H9 (cell line): ENCODE measurements around the gene ZNF132. TPM values are rescaled to one million over a fixed set of nuclear protein-coding genes. Genes with fewer than 3 reads are reported as not detected.

Experiments
- DNase-seq: peaks from one replicate; pipeline ENCODE4 v3.0.0-alpha.2; 2017
- H2AFZ ChIP-seq: one replicate; pipeline ENCODE4 v1.6.1; 2013; ENCODE audit warnings: mild to moderate bottlenecking, low read length, control low read depth, moderate library complexity
- H2AK5ac ChIP-seq: 2 replicates; pipeline ENCODE4 v1.6.1; 2013; ENCODE audit warnings: low read length, control low read depth, mixed read lengths; ENCODE audit not compliant: insufficient read length
- H2BK120ac ChIP-seq: one replicate; pipeline ENCODE4 v1.6.1; 2013; ENCODE audit warnings: low read depth, mild to moderate bottlenecking, low read length, control low read depth, inconsistent platforms; ENCODE audit not compliant: poor library complexity, severe bottlenecking
- H2BK12ac ChIP-seq: 2 replicates; pipeline ENCODE4 v1.6.1; 2013; ENCODE audit warnings: low read length, control low read depth, mixed read lengths, low read depth; ENCODE audit not compliant: insufficient read length
- H2BK15ac ChIP-seq: 2 replicates; pipeline ENCODE4 v1.6.1; 2013; ENCODE audit warnings: low read depth, low read length, control low read depth
- H2BK20ac ChIP-seq: one replicate; pipeline ENCODE4 v1.6.1; 2013; ENCODE audit warnings: low read depth, mild to moderate bottlenecking, low read length, control low read depth, inconsistent platforms; ENCODE audit not compliant: poor library complexity, severe bottlenecking
- H2BK5ac ChIP-seq: 2 replicates; pipeline ENCODE4 v1.6.1; 2013; ENCODE audit warnings: low read length, control low read depth, mixed read lengths; ENCODE audit not compliant: insufficient read length
- H3K14ac ChIP-seq: 2 replicates; pipeline ENCODE4 v1.6.1; 2013; ENCODE audit warnings: low read length, control low read depth; ENCODE audit not compliant: insufficient read depth
- H3K18ac ChIP-seq: 2 replicates; pipeline ENCODE4 v1.6.1; 2013; ENCODE audit warnings: low read depth, mild to moderate bottlenecking, mixed read lengths, low read length, control low read depth; ENCODE audit not compliant: insufficient read length
- H3K23ac ChIP-seq: 2 replicates; pipeline ENCODE4 v1.6.1; 2013; ENCODE audit warnings: low read length, control low read depth, mixed read lengths, low read depth; ENCODE audit not compliant: insufficient read length
- H3K23me2 ChIP-seq: 2 replicates; pipeline ENCODE4 v1.6.1; 2013; ENCODE audit warnings: low read depth, mild to moderate bottlenecking, mixed read lengths, low read length, control low read depth; ENCODE audit not compliant: insufficient read length, poor library complexity, severe bottlenecking
- H3K27ac ChIP-seq: 2 replicates; pipeline ENCODE4 v1.5.1; 2013; ENCODE audit warnings: low read length, control low read depth, mixed read lengths, low read depth; ENCODE audit not compliant: insufficient read length
- H3K27me3 ChIP-seq: 2 replicates; pipeline ENCODE4 v1.6.1; 2013; ENCODE audit warnings: low read length, control low read depth, inconsistent platforms; ENCODE audit not compliant: insufficient read depth
- H3K4ac ChIP-seq: 2 replicates; pipeline ENCODE4 v1.6.1; 2013; ENCODE audit warnings: low read depth, mild to moderate bottlenecking, control low read depth, inconsistent platforms, low read length, moderate library complexity
- H3K4me1 ChIP-seq: 2 replicates; pipeline ENCODE4 v1.6.1; 2013; ENCODE audit warnings: low read length, control low read depth, inconsistent platforms; ENCODE audit not compliant: insufficient read depth
- H3K4me2 ChIP-seq: 2 replicates; pipeline ENCODE4 v1.6.1; 2013; ENCODE audit warnings: low read length, control low read depth, mixed read lengths; ENCODE audit not compliant: insufficient read length, insufficient read depth
- H3K56ac ChIP-seq: 2 replicates; pipeline ENCODE4 v1.6.1; 2013; ENCODE audit warnings: low read depth, mild to moderate bottlenecking, mixed read lengths, low read length, control low read depth; ENCODE audit not compliant: insufficient read length
- H3K79me1 ChIP-seq: 2 replicates; pipeline ENCODE4 v1.6.1; 2013; ENCODE audit warnings: low read depth, mild to moderate bottlenecking, moderate library complexity, low read length, control low read depth, inconsistent platforms; ENCODE audit not compliant: insufficient read depth, poor library complexity, severe bottlenecking
- H3K79me2 ChIP-seq: 2 replicates; pipeline ENCODE4 v1.6.1; 2013; ENCODE audit warnings: low read length, control low read depth, inconsistent platforms; ENCODE audit not compliant: insufficient read depth
- H3K9ac ChIP-seq: 2 replicates; pipeline ENCODE4 v1.6.1; 2013; ENCODE audit warnings: low read length, control low read depth, mixed read lengths; ENCODE audit not compliant: insufficient read length; ENCODE audit errors: extremely low read depth
- H3K9me3 ChIP-seq: one replicate; pipeline ENCODE4 v1.6.1; 2013; ENCODE audit warnings: low read depth, low read length, inconsistent platforms; ENCODE audit not compliant: control insufficient read depth
- H3T11ph ChIP-seq: one replicate; pipeline ENCODE4 v1.6.1; 2013; ENCODE audit warnings: mild to moderate bottlenecking, low read length, control low read depth, inconsistent platforms
- H4K20me1 ChIP-seq: one replicate; pipeline ENCODE4 v1.6.1; 2013; ENCODE audit not compliant: control insufficient read depth, insufficient read length, insufficient read depth
- H4K5ac ChIP-seq: 2 replicates; pipeline ENCODE4 v1.6.1; 2013; ENCODE audit warnings: low read depth, mild to moderate bottlenecking, mixed read lengths, low read length, control low read depth; ENCODE audit not compliant: insufficient read length
- H4K8ac ChIP-seq: replicated peaks from 2 replicates; pipeline ENCODE4 v1.6.1; 2013; ENCODE audit warnings: low read length, control low read depth, mixed read lengths, low read depth; ENCODE audit not compliant: insufficient read length
- H4K91ac ChIP-seq: 2 replicates; pipeline ENCODE4 v1.6.1; 2013; ENCODE audit warnings: low read depth, mild to moderate bottlenecking, moderate library complexity, mixed read lengths, low read length, control low read depth; ENCODE audit not compliant: insufficient read length
- H3K27ac Mint-ChIP-seq, 3 experiments: 2 replicates in 2 of 3; 3 replicates in 1 of 3; pipeline ENCODE4 v1.8.0; 2020 to 2021; ENCODE audit warnings: mixed read lengths in 3 of 3, mild to moderate bottlenecking in 1 of 3, moderate library complexity in 1 of 3
- H3K27me3 Mint-ChIP-seq: 2 replicates; pipeline ENCODE4 v1.8.0; 2021; ENCODE audit warnings: low read depth, mild to moderate bottlenecking, moderate library complexity, mixed read lengths
- H3K36me3 Mint-ChIP-seq, 3 experiments: 2 replicates in 2 of 3; 3 replicates in 1 of 3; pipeline ENCODE4 v1.8.0; 2020 to 2021; ENCODE audit warnings: low read depth in 3 of 3, mixed read lengths in 3 of 3; ENCODE audit not compliant: insufficient read depth in 1 of 3
- H3K4me1 Mint-ChIP-seq, 2 experiments: 2 replicates each; pipeline ENCODE4 v1.8.0; 2020; ENCODE audit warnings: mixed read lengths in 2 of 2
- H3K4me3 Mint-ChIP-seq, 2 experiments: 2 replicates in 1 of 2; 3 replicates in 1 of 2; pipeline ENCODE4 v1.8.0; 2020 to 2021; ENCODE audit warnings: mild to moderate bottlenecking in 2 of 2, mixed read lengths in 2 of 2, moderate library complexity in 1 of 2
- H3K9me3 Mint-ChIP-seq, 2 experiments: 2 replicates in 1 of 2; 3 replicates in 1 of 2; pipeline ENCODE4 v1.8.0; 2020; ENCODE audit warnings: mild to moderate bottlenecking in 2 of 2, mixed read lengths in 2 of 2, moderate library complexity in 1 of 2
- WGBS: extraction: QIAGEN DNeasy Blood & Tissue Kit; methylation state at CpG from one replicate; pipeline ENCODE4 v1.1.7; 2013; ENCODE audit warnings: missing lambda C conversion rate, low lambda C conversion rate, mixed read lengths; ENCODE audit not compliant: insufficient read length; ENCODE audit errors: extremely low coverage; 5-methylcytosine and 5-hydroxymethylcytosine counted together
- total RNA-seq: library from RNA; stranded (reverse); gene quantifications from 2 replicates; pipeline ENCODE4 v1.2.1, GENCODE V29; 2021
- TF ChIP-seq, protein P1 (sequence below): fragments of 200-600 bp; sonication (generic); conservative IDR thresholded peaks from 3 replicates; pipeline ENCODE4 v1.8.0; 2021; ENCODE audit warnings: antibody characterized with exemption, mild to moderate bottlenecking

The ZNF132 gene
- total RNA-seq, 1 experiment from 2014 or later = 0.24 TPM

GRCh38 chr19:58453743-58454142, 13.8 kb upstream of the ZNF132 start:
- Histone ChIP-seq H4K91ac (no peak overlapping the region), H3K56ac (no peak overlapping the region), H2AFZ (no peak overlapping the region), H3K4ac (no peak overlapping the region), H2AK5ac (no peak overlapping the region), H3K18ac (no peak overlapping the region), H4K20me1 (no peaks in the 10 kb centered on the region), H2BK5ac (no peak overlapping the region), H3K4me2 (no peak overlapping the region), H3K27ac (no peak overlapping the region), H3K79me1 (no peaks in the 10 kb centered on the region), H4K8ac (no peak overlapping the region), H2BK15ac (no peak overlapping the region), H2BK12ac (no peak overlapping the region), H3T11ph (no peak overlapping the region), H2BK120ac (no peak overlapping the region), H4K5ac (no peak overlapping the region), H3K9me3 (peaks cover 4% of the 10 kb centered on the region), H3K9ac (no peak overlapping the region), H3K27me3 (peaks cover 3% of the 10 kb centered on the region; the same call in 1 of the 2 replicates), H3K14ac (no peak overlapping the region), H2BK20ac (no peak overlapping the region), H3K79me2 (no peaks in the 10 kb centered on the region), H3K23me2 (peaks cover 3% of the 10 kb centered on the region), H3K4me1 (no peaks in the 10 kb centered on the region), H3K23ac (no peak overlapping the region)
- Mint-ChIP-seq H3K9me3 (peaks cover 14 to 15% of the 10 kb centered on the region in 2 experiments), H3K36me3 (peaks cover 3 to 9% (median 8%) of the 10 kb centered on the region in 3 experiments; a peak in 4 of 7 replicates), H3K27me3 (peaks cover 40% of the 10 kb centered on the region), H3K4me1 (peaks cover 12 to 13% of the 10 kb centered on the region in 2 experiments), H3K27ac (no peak overlapping the region), H3K4me3 (no peak overlapping the region)
- TF ChIP-seq, protein P1, sequence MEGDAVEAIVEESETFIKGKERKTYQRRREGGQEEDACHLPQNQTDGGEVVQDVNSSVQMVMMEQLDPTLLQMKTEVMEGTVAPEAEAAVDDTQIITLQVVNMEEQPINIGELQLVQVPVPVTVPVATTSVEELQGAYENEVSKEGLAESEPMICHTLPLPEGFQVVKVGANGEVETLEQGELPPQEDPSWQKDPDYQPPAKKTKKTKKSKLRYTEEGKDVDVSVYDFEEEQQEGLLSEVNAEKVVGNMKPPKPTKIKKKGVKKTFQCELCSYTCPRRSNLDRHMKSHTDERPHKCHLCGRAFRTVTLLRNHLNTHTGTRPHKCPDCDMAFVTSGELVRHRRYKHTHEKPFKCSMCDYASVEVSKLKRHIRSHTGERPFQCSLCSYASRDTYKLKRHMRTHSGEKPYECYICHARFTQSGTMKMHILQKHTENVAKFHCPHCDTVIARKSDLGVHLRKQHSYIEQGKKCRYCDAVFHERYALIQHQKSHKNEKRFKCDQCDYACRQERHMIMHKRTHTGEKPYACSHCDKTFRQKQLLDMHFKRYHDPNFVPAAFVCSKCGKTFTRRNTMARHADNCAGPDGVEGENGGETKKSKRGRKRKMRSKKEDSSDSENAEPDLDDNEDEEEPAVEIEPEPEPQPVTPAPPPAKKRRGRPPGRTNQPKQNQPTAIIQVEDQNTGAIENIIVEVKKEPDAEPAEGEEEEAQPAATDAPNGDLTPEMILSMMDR = no peak
- DNase-seq = no peak
- no CpG with 5 or more reads among the region's 6 CpGs for WGBS
